Neural progenitor cell (in vitro differentiated cells): Measurements from ENCODE around the gene PTPN14. TPM values are rescaled to one million over a fixed set of nuclear protein-coding genes. Genes with fewer than 3 reads are reported as not detected.
A peak's percentile ranks its signal among the peaks of the same experiment; 100 is the strongest.

Experiments
- DNase-seq: peaks from one replicate; pipeline ENCODE4 v3.0.0-alpha.2; 2016; ENCODE audit warnings: low spot score
- H2AFZ ChIP-seq: fragments of 200-600 bp; sonication (generic); replicated peaks from 2 replicates; pipeline ENCODE4 v1.6.1; 2016; ENCODE audit warnings: antibody characterized with exemption
- H3F3A ChIP-seq: fragments of 200-600 bp; sonication (generic); 2 replicates; pipeline ENCODE4 v1.6.1; 2016; ENCODE audit warnings: antibody characterized with exemption, low read depth
- H3K27ac ChIP-seq: fragments of 200-600 bp; sonication (generic); 2 replicates; pipeline ENCODE4 v1.5.1; 2016; ENCODE audit warnings: mild to moderate bottlenecking
- H3K27me3 ChIP-seq: fragments of 200-600 bp; sonication (generic); 2 replicates; pipeline ENCODE4 v1.6.1; 2016; ENCODE audit warnings: mild to moderate bottlenecking, moderate library complexity
- H3K36me3 ChIP-seq: fragments of 200-600 bp; sonication (generic); 2 replicates; pipeline ENCODE4 v1.5.1; 2016
- H3K4me1 ChIP-seq: fragments of 200-600 bp; sonication (generic); 2 replicates; pipeline ENCODE4 v1.6.1; 2016; ENCODE audit warnings: mixed run types
- H3K4me2 ChIP-seq: fragments of 200-600 bp; sonication (generic); 2 replicates; pipeline ENCODE4 v1.6.1; 2016
- H3K4me3 ChIP-seq: fragments of 200-600 bp; sonication (generic); 2 replicates; pipeline ENCODE4 v1.5.1; 2016
- H3K79me2 ChIP-seq: fragments of 200-600 bp; sonication (generic); 2 replicates; pipeline ENCODE4 v1.6.1; 2016; ENCODE audit warnings: low read depth
- H3K9ac ChIP-seq: fragments of 200-600 bp; sonication (generic); 2 replicates; pipeline ENCODE4 v1.6.1; 2016
- H3K9me3 ChIP-seq: fragments of 200-600 bp; sonication (generic); 2 replicates; pipeline ENCODE4 v1.5.1; 2016; ENCODE audit warnings: low read depth
- H4K20me1 ChIP-seq: fragments of 200-600 bp; sonication (generic); 2 replicates; pipeline ENCODE4 v1.6.1; 2016; ENCODE audit warnings: low read depth
- H3K27ac Mint-ChIP-seq: 3 replicates; pipeline ENCODE4 v1.8.0; 2021; ENCODE audit warnings: mixed read lengths
- H3K27me3 Mint-ChIP-seq: 2 replicates; pipeline ENCODE4 v1.8.0; 2022; ENCODE audit warnings: low read depth, mild to moderate bottlenecking, inconsistent platforms, moderate library complexity, mixed read lengths; ENCODE audit not compliant: insufficient read depth
- H3K36me3 Mint-ChIP-seq: 3 replicates; pipeline ENCODE4 v1.8.0; 2021; ENCODE audit warnings: mixed read lengths
- H3K4me1 Mint-ChIP-seq: 3 replicates; pipeline ENCODE4 v1.8.0; 2021; ENCODE audit warnings: mixed read lengths
- H3K4me3 Mint-ChIP-seq: 3 replicates; pipeline ENCODE4 v1.8.0; 2021; ENCODE audit warnings: mild to moderate bottlenecking, moderate library complexity, mixed read lengths
- H3K9me3 Mint-ChIP-seq: 3 replicates; pipeline ENCODE4 v1.8.0; 2020; ENCODE audit warnings: mixed read lengths
- CTCF ChIP-seq: fragments of 200-600 bp; sonication (generic); IDR thresholded peaks from 2 replicates; pipeline ENCODE4 v1.5.1; 2017; ENCODE audit warnings: antibody characterized with exemption, mild to moderate bottlenecking
- EZH2 ChIP-seq: fragments of 200-600 bp; sonication (generic); IDR thresholded peaks from 2 replicates; pipeline ENCODE4 v1.6.1; 2017; ENCODE audit warnings: antibody characterized with exemption, mild to moderate bottlenecking, moderate library complexity
- EZH2phosphoT487 ChIP-seq: fragments of 200-600 bp; sonication (generic); IDR thresholded peaks from 2 replicates; pipeline ENCODE4 v1.6.1; 2017; ENCODE audit warnings: antibody characterized with exemption
- total RNA-seq: library from RNA; depleted of rRNA; stranded (reverse); fragments of >200 nt; gene quantifications from 2 replicates; pipeline ENCODE4 v1.2.3, GENCODE V29; 2015; ENCODE audit warnings: low replicate concordance

Gene PTPN14
- total RNA-seq, 1 donor from 2014 or later, result 28.3 TPM

GRCh38 chr1:214541693-214542092, 9.7 kb downstream of the PTPN14 start:
- Mint-ChIP-seq H3K27me3 (no peaks in the 10 kb centered on the region), H3K9me3 (no peaks in the 10 kb centered on the region), H3K27ac (no peak overlapping the region), H3K4me3 (no peak overlapping the region), H3K36me3 (peaks cover 3% of the 10 kb centered on the region), H3K4me1 (peaks cover 8% of the 10 kb centered on the region)
- H3K79me2 ChIP-seq, result peaks cover 100% of the 10 kb centered on the region
- no peak overlapping the region for H3K27ac ChIP-seq
- no peaks in the 10 kb centered on the region for H3K36me3 ChIP-seq
- H3K4me3 ChIP-seq, result no peak overlapping the region
- H3K27me3 ChIP-seq, result no peaks in the 10 kb centered on the region
- H3K4me2 ChIP-seq, result no peak overlapping the region
- no peak overlapping the region for H2AFZ ChIP-seq
- no peak overlapping the region for H3K9ac ChIP-seq
- peaks cover 42% of the 10 kb centered on the region for H4K20me1 ChIP-seq
- TF ChIP-seq CTCF, result no peak
- no peak for TF ChIP-seq EZH2phosphoT487
- TF ChIP-seq EZH2, result no peak
- no peaks in the 10 kb centered on the region for H3K9me3 ChIP-seq
- no peak for DNase-seq
- no peaks in the 10 kb centered on the region for H3F3A ChIP-seq
- H3K4me1 ChIP-seq, result peaks cover 33% of the 10 kb centered on the region

- H3K4me2 ChIP-seq, result no peak overlapping the region
- no peak for TF ChIP-seq CTCF
- H2AFZ ChIP-seq, result no peak overlapping the region
- peaks cover 3% of the 10 kb centered on the region for H3K36me3 Mint-ChIP-seq
- peaks cover 42% of the 10 kb centered on the region for H4K20me1 ChIP-seq
- H3K4me1 ChIP-seq, result peaks cover 28% of the 10 kb centered on the region
- no peak for DNase-seq
- H3K79me2 ChIP-seq, result peaks cover 100% of the 10 kb centered on the region
- peaks cover 8% of the 10 kb centered on the region for H3K4me1 Mint-ChIP-seq
- H3K9me3 Mint-ChIP-seq, result no peaks in the 10 kb centered on the region
- H3K27ac ChIP-seq, result no peak overlapping the region
- H3K36me3 ChIP-seq, result no peaks in the 10 kb centered on the region
- H3K27ac Mint-ChIP-seq, result no peak overlapping the region
- H3K4me3 ChIP-seq, result no peak overlapping the region
- H3K9me3 ChIP-seq, result no peaks in the 10 kb centered on the region
- H3K9ac ChIP-seq, result no peak overlapping the region
- no peaks in the 10 kb centered on the region for H3K27me3 ChIP-seq
- no peaks in the 10 kb centered on the region for H3K27me3 Mint-ChIP-seq
- no peaks in the 10 kb centered on the region for H3F3A ChIP-seq
- H3K4me3 Mint-ChIP-seq, result no peak overlapping the region
Observed at GRCh38 chr1:214541206-214541605, 10.2 kb downstream of the PTPN14 start.

GRCh38 chr1:214540324-214540723, 11.1 kb downstream of the PTPN14 start:
- H3K9me3 ChIP-seq, result no peaks in the 10 kb centered on the region
- Mint-ChIP-seq H3K27ac (peak overlapping the region; percentile 7), H3K4me3 (no peak overlapping the region), H3K27me3 (no peaks in the 10 kb centered on the region), H3K36me3 (no peaks in the 10 kb centered on the region), H3K4me1 (peaks cover 8% of the 10 kb centered on the region), H3K9me3 (no peaks in the 10 kb centered on the region)
- H2AFZ ChIP-seq, result no peak overlapping the region
- no peak overlapping the region for H3K4me2 ChIP-seq
- peaks cover 26% of the 10 kb centered on the region for H3K4me1 ChIP-seq
- no peaks in the 10 kb centered on the region for H3K27me3 ChIP-seq
- H3K79me2 ChIP-seq, result peaks cover 100% of the 10 kb centered on the region
- DNase-seq, result no peak
- no peak overlapping the region for H3K4me3 ChIP-seq
- no peak overlapping the region for H3K27ac ChIP-seq
- H3F3A ChIP-seq, result no peaks in the 10 kb centered on the region
- H3K36me3 ChIP-seq, result no peaks in the 10 kb centered on the region
- no peak overlapping the region for H3K9ac ChIP-seq
- peaks cover 42% of the 10 kb centered on the region for H4K20me1 ChIP-seq
- no peak for TF ChIP-seq EZH2phosphoT487
- no peak for TF ChIP-seq CTCF
- TF ChIP-seq EZH2, result no peak

- no peak overlapping the region for H3K27ac ChIP-seq
- H3K4me2 ChIP-seq, result peak overlapping the region; percentile 15
- Mint-ChIP-seq H3K4me3 (no peak overlapping the region), H3K36me3 (peaks cover 4% of the 10 kb centered on the region), H3K27me3 (no peaks in the 10 kb centered on the region), H3K27ac (no peak overlapping the region), H3K4me1 (peaks cover 8% of the 10 kb centered on the region), H3K9me3 (peaks cover 5% of the 10 kb centered on the region)
- H3K4me1 ChIP-seq, result peaks cover 21% of the 10 kb centered on the region
- H3K9ac ChIP-seq, result no peak overlapping the region
- H3K36me3 ChIP-seq, result no peaks in the 10 kb centered on the region
- TF ChIP-seq CTCF (no peak), EZH2 (no peak), EZH2phosphoT487 (no peak)
- H2AFZ ChIP-seq, result no peak overlapping the region
- H4K20me1 ChIP-seq, result peaks cover 42% of the 10 kb centered on the region
- no peaks in the 10 kb centered on the region for H3K9me3 ChIP-seq
- DNase-seq, result no peak
- no peaks in the 10 kb centered on the region for H3K27me3 ChIP-seq
- H3K4me3 ChIP-seq, result no peak overlapping the region
- no peaks in the 10 kb centered on the region for H3F3A ChIP-seq
- H3K79me2 ChIP-seq, result peaks cover 100% of the 10 kb centered on the region
Observed at GRCh38 chr1:214538496-214538895, 12.9 kb downstream of the PTPN14 start.
